ENCODE results near the gene ZNF831.

DNA sequence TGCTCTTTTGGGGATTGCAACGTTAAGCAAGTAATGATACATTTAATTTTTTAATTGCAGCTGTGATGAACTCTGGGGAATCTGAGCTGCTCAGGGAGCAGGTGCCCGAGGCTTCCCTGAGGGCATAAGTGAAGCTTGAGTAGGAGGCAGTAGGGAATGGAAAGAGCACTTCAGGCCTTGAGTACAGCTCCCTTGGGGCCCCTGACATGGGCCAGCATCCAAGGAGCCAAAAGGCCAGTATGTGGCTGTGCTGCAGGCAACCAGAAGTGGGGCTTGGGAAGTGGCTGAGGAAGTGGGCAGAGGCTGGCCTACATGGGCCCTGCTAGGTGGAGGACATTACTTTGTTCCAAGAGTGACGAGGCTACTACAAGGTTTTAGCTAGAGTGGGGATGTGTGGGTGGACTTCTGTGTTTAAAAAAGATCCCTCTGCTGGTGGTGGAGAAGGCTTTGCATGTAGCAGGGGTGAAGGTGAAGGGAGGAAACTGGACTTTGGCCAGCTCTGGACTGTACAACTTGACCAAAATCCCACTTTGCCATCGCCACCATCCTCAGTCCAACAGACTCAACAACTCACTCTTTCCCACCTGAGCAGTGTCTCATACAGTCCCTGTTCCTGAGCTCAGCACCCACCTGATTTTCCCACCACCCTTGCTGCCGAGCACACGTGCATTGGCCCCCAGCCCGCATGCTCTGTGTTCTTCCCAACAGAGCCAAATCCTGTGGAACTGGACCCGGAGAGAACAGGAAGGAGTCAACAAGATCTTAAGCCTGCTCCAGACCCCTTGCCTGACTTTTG lies 10.9 kb upstream of the ZNF831 start:
- TF ChIP-seq, protein P1, sequence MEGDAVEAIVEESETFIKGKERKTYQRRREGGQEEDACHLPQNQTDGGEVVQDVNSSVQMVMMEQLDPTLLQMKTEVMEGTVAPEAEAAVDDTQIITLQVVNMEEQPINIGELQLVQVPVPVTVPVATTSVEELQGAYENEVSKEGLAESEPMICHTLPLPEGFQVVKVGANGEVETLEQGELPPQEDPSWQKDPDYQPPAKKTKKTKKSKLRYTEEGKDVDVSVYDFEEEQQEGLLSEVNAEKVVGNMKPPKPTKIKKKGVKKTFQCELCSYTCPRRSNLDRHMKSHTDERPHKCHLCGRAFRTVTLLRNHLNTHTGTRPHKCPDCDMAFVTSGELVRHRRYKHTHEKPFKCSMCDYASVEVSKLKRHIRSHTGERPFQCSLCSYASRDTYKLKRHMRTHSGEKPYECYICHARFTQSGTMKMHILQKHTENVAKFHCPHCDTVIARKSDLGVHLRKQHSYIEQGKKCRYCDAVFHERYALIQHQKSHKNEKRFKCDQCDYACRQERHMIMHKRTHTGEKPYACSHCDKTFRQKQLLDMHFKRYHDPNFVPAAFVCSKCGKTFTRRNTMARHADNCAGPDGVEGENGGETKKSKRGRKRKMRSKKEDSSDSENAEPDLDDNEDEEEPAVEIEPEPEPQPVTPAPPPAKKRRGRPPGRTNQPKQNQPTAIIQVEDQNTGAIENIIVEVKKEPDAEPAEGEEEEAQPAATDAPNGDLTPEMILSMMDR (IDR thresholded peaks at IDR 0.05): no peak
- TF ChIP-seq POLR2A (IDR thresholded peaks at IDR 0.05): no peak

Measured in suprapubic skin (tissue), 3 donors.